Measurements from ENCODE around the gene CASP10. TPM values are rescaled to one million over a fixed set of nuclear protein-coding genes. Genes with fewer than 3 reads are reported as not detected.

CASP10 gene, protein sequence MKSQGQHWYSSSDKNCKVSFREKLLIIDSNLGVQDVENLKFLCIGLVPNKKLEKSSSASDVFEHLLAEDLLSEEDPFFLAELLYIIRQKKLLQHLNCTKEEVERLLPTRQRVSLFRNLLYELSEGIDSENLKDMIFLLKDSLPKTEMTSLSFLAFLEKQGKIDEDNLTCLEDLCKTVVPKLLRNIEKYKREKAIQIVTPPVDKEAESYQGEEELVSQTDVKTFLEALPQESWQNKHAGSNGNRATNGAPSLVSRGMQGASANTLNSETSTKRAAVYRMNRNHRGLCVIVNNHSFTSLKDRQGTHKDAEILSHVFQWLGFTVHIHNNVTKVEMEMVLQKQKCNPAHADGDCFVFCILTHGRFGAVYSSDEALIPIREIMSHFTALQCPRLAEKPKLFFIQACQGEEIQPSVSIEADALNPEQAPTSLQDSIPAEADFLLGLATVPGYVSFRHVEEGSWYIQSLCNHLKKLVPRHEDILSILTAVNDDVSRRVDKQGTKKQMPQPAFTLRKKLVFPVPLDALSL
- total RNA-seq: 4.7 and 4.8 TPM in 2 replicates

DNA sequence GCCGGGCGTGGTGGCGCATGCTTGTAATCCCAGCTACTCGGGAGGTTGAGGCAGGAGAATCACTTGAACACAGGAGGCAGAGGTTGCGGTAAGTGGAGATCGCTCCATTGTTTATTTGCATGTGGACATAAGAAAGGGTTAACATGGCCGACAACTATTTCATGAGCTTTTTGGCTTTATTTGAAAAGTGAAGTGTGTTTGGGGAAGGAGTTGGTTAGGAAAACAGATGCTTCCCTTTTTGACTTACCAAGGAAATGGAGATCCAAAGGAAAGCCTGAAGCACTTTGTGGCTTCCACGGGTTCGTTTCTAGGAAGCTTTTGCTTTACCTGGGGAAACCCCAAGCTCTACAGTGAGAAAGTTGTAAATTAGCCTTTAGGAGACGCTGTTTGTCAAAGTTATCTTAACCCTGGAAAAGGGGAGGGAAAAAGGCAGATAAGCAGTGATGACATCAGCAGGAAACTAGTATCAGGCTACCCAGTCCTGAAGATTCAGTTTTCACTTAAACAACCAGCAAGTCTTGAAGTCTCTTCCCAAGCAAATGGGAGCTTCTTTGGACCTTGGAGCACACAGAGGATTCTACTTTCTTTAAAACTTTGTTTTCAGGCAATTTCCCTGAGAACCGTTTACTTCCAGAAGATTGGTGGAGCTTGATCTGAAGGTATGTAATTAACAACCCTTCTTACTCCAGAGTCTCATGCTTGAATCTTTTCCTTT lies at the start of gene CASP10:
CASP10 (plus strand) TSS at position 492 of the 715 bp plus-strand sequence. CDS start 2,637 bp downstream, outside the sequence.

DNA sequence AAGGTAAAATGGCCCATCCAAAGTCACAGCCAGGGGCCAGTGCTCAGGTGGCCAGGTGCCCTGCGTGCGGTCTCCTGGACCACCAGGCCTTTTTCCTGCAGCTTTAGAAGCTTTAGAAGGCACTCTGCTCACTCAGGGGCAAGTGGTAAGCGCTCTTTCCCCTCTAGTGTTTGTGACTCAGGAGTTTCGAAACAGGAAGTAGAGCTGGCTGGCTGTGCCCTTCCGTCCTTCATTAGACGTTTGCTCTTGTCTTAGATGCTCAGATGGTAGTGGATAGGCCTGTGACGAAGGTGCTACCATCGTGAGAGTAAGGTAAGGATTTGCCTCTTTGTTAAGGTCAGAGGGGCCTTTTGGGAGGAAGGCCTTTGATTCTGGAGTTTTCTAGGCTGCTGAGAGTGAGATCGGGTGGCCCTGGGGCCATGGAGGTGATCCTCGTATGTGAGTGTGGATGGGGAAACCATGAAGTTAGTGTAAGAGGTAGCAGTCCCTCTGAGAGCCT lies 77.4 kb downstream of the CASP10 start, which contains the start of gene CASP8:
CASP8 (plus strand) TSS at position 235 of the 499 bp plus-strand sequence. CDS start 5,951 bp downstream, outside the sequence.

Other genes starting within 250 kb of the CASP10 start
- gene ORC2, start 219.5 kb upstream of the CASP10 start, total RNA-seq: 9.2 and 11.0 TPM in 2 replicates
- 6.8 and 7.4 TPM in 2 replicates for gene HYCC2, start 111.5 kb upstream of the CASP10 start, total RNA-seq
- 121 and 146 TPM in 2 replicates for gene NDUFB3, start 111.1 kb upstream of the CASP10 start, total RNA-seq
- 46.0 and 68.8 TPM in 2 replicates for gene CFLAR, start 67.0 kb upstream of the CASP10 start, total RNA-seq
- 24.3 and 26.6 TPM in 2 replicates for gene CASP8, start 77.4 kb downstream of the CASP10 start, total RNA-seq
- 0.43 and 1.3 TPM in 2 replicates for gene FLACC1, start 174.2 kb downstream of the CASP10 start, total RNA-seq

All from bronchial smooth muscle cell (primary cell).